ENCODE data around the gene SPECC1. TPM values are rescaled to one million over a fixed set of nuclear protein-coding genes. Genes with fewer than 3 reads are reported as not detected.

The SPECC1 gene
- polyA plus RNA-seq, 1 of the 3 experiments (the other 2 are of a cell fraction), result 11.2 TPM

DNA sequence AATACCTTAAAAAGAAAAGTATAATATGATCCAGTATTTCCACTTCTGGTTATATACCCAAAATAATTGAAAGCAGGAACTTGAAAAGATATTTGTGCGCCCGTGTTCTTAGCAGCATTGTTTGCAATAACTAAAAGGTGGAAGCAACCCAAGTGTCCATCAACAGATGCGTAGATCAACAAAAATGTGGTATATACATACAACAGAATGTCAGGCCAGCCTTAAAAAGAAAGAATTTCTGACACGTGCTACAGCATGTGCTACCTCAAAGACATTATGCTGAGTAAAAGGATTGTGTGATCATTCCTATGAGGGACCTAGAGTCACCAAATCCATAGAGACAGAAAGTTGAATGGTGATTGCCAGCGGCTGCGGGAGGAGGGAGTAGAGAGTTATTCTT is 133.1 kb downstream of the SPECC1 start:
- POLR2A ChIA-PET, result no interaction called here
- TF ChIP-seq SMC3 (IDR thresholded peaks at IDR 0.05; ENCODE audit: low read depth, low read length), result no peak
- no peak for TF ChIP-seq FOSL2 (IDR thresholded peaks at IDR 0.05; ENCODE audit: borderline replicate concordance, low read depth)
- no peak for TF ChIP-seq TEAD4 (IDR thresholded peaks at IDR 0.05; ENCODE audit: borderline replicate concordance, insufficient read depth)
- no peak for TF ChIP-seq FOXJ3 (CRISPR knock-in tag; IDR thresholded peaks at IDR 0.05)
- TF ChIP-seq MXI1 (IDR thresholded peaks at IDR 0.05; ENCODE audit: low read depth, low read length), result no peak
- TF ChIP-seq, protein P1, sequence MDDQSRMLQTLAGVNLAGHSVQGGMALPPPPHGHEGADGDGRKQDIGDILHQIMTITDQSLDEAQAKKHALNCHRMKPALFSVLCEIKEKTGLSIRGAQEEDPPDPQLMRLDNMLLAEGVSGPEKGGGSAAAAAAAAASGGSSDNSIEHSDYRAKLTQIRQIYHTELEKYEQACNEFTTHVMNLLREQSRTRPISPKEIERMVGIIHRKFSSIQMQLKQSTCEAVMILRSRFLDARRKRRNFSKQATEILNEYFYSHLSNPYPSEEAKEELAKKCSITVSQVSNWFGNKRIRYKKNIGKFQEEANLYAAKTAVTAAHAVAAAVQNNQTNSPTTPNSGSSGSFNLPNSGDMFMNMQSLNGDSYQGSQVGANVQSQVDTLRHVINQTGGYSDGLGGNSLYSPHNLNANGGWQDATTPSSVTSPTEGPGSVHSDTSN (IDR thresholded peaks at IDR 0.05), result no peak
- TF ChIP-seq, protein P2, sequence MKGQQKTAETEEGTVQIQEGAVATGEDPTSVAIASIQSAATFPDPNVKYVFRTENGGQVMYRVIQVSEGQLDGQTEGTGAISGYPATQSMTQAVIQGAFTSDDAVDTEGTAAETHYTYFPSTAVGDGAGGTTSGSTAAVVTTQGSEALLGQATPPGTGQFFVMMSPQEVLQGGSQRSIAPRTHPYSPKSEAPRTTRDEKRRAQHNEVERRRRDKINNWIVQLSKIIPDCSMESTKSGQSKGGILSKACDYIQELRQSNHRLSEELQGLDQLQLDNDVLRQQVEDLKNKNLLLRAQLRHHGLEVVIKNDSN (IDR thresholded peaks at IDR 0.05; ENCODE audit: borderline replicate concordance, low read depth), result no peak
- no peak for TF ChIP-seq EP300 (IDR thresholded peaks at IDR 0.05; ENCODE audit: borderline replicate concordance in 1 of 2, low read depth in 1 of 2, low read length in 1 of 2)
- TF ChIP-seq ELF1 (IDR thresholded peaks at IDR 0.05), result no peak
- TF ChIP-seq GATA2 (CRISPR knock-in tag; IDR thresholded peaks at IDR 0.05), result no peak
- no peak for TF ChIP-seq TCF12 (IDR thresholded peaks at IDR 0.05)
- TF ChIP-seq SIN3A (IDR thresholded peaks at IDR 0.05; ENCODE audit: borderline replicate concordance, low read depth, low read length), result no peak
- no peak for TF ChIP-seq RAD21 (IDR thresholded peaks at IDR 0.05; ENCODE audit: low read length)
- TF ChIP-seq FOXM1 (IDR thresholded peaks at IDR 0.05; ENCODE audit: low read depth), result no peak
- TF ChIP-seq, protein P3, sequence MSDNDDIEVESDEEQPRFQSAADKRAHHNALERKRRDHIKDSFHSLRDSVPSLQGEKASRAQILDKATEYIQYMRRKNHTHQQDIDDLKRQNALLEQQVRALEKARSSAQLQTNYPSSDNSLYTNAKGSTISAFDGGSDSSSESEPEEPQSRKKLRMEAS (IDR thresholded peaks at IDR 0.05; ENCODE audit: low read depth), result no peak
- TF ChIP-seq, protein P4, sequence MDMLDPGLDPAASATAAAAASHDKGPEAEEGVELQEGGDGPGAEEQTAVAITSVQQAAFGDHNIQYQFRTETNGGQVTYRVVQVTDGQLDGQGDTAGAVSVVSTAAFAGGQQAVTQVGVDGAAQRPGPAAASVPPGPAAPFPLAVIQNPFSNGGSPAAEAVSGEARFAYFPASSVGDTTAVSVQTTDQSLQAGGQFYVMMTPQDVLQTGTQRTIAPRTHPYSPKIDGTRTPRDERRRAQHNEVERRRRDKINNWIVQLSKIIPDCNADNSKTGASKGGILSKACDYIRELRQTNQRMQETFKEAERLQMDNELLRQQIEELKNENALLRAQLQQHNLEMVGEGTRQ (IDR thresholded peaks at IDR 0.05; ENCODE audit: borderline replicate concordance, low read depth, low read length), result no peak
- H3K4me1 ChIP-seq (ENCODE audit: control insufficient read depth in 1 of 2, insufficient read depth in 2 of 2, low read depth in 1 of 2, low read length in 1 of 2), result no peaks in the 10 kb centered on the region; a peak in 1 of 4 replicates
- no peak overlapping the region for H2AFZ ChIP-seq (ENCODE audit: low read depth)
- no peak overlapping the region for H3K27ac ChIP-seq (ENCODE audit: low read depth in 2 of 2, low read length in 1 of 2)
- no peak overlapping the region for H3K4me2 ChIP-seq
- H3K4me3 ChIP-seq (ENCODE audit: low read depth in 2 of 2, low read length in 1 of 2), result no peak overlapping the region
- 94% methylated on average over 6 of the region's 6 CpGs for WGBS (ENCODE audit: low lambda C conversion rate)
- H3K9me3 ChIP-seq, result no peaks in the 10 kb centered on the region
- no peak overlapping the region for H3K9ac ChIP-seq
- H3K9me2 ChIP-seq, result no peaks in the 10 kb centered on the region
- H3K27me3 ChIP-seq (ENCODE audit: insufficient read depth), result no peaks in the 10 kb centered on the region
- H3K36me3 ChIP-seq (replicated peaks in 1 of 2; ENCODE audit: control insufficient read depth in 1 of 2, insufficient read depth in 2 of 2, low read length in 1 of 2), result no peaks in the 10 kb centered on the region
- no peaks in the 10 kb centered on the region for H3K79me2 ChIP-seq (ENCODE audit: insufficient read depth)
- CTCF ChIA-PET, result interaction anchor here (1.6 kb wide), 1 partner anchor 84 kb away, joined by 3 read pairs; no protein-coding TSS in a partner anchor
- DNase-seq, result no peak
- H4K20me1 ChIP-seq (ENCODE audit: insufficient read depth), result no peaks in the 10 kb centered on the region
- H3F3A ChIP-seq (replicated peaks; ENCODE audit: insufficient read depth), result no peaks in the 10 kb centered on the region

DNA sequence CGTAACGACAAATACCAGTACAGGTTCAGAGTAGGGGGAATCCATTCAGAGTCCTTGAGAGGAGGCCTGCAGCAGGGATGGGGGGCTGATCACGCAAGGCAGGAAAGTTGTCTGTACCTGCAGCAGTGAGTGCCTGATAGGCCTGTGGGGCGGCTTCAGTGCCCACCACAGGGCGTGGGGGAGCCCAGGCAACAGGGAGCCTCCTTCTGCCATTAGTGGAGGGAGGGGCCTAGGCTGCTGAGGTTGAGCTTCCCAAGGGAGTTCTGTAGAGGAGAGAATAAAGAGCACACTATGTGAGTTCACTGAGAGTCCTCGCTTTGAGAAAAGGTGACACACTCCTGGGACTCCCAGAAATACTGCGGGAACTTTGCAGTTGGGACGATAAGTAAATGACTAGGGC is 134.6 kb downstream of the SPECC1 start:
- Histone ChIP-seq H3K27ac (ENCODE audit: low read depth in 2 of 2, low read length in 1 of 2) (no peak overlapping the region), H3F3A (replicated peaks; ENCODE audit: insufficient read depth) (no peaks in the 10 kb centered on the region), H3K79me2 (ENCODE audit: insufficient read depth) (no peaks in the 10 kb centered on the region), H3K9me3 (no peaks in the 10 kb centered on the region), H3K4me3 (ENCODE audit: low read depth in 2 of 2, low read length in 1 of 2) (no peak overlapping the region), H2AFZ (ENCODE audit: low read depth) (no peak overlapping the region), H3K4me1 (ENCODE audit: control insufficient read depth in 1 of 2, insufficient read depth in 2 of 2, low read depth in 1 of 2, low read length in 1 of 2) (no peaks in the 10 kb centered on the region; a peak in 1 of 4 replicates), H3K27me3 (ENCODE audit: insufficient read depth) (no peaks in the 10 kb centered on the region), H3K9ac (no peak overlapping the region), H4K20me1 (ENCODE audit: insufficient read depth) (no peaks in the 10 kb centered on the region), H3K36me3 (replicated peaks in 1 of 2; ENCODE audit: control insufficient read depth in 1 of 2, insufficient read depth in 2 of 2, low read length in 1 of 2) (no peaks in the 10 kb centered on the region), H3K4me2 (no peak overlapping the region), H3K9me2 (no peaks in the 10 kb centered on the region)
- no peak for DNase-seq
- ChIA-PET CTCF (interaction anchor here (2.1 kb wide), 1 partner anchor 22 kb away, joined by 9 read pairs; no protein-coding TSS in a partner anchor), POLR2A (no interaction called here)
- WGBS (ENCODE audit: low lambda C conversion rate), result 96% methylated on average over 8 of the region's 8 CpGs
- no peak for TF ChIP-seq SIN3A (IDR thresholded peaks at IDR 0.05; ENCODE audit: borderline replicate concordance, low read depth, low read length)
- no peak for TF ChIP-seq FOXJ3 (CRISPR knock-in tag; IDR thresholded peaks at IDR 0.05)
- TF ChIP-seq RCOR1 (IDR thresholded peaks at IDR 0.05; ENCODE audit: low read length), result no peak
- no peak for TF ChIP-seq FOSL2 (IDR thresholded peaks at IDR 0.05; ENCODE audit: borderline replicate concordance, low read depth)
- no peak for TF ChIP-seq YY1 (IDR thresholded peaks at IDR 0.05; ENCODE audit: low read depth)
- no peak for TF ChIP-seq TEAD4 (IDR thresholded peaks at IDR 0.05; ENCODE audit: borderline replicate concordance, insufficient read depth)
- no peak for TF ChIP-seq MEF2A (IDR thresholded peaks at IDR 0.05; ENCODE audit: borderline replicate concordance, low read depth)
- TF ChIP-seq RAD21 (IDR thresholded peaks at IDR 0.05; ENCODE audit: low read length), result no peak
- no peak for TF ChIP-seq GATA2 (CRISPR knock-in tag; IDR thresholded peaks at IDR 0.05)
- TF ChIP-seq RFX5 (IDR thresholded peaks at IDR 0.05; ENCODE audit: low read length), result no peak
- TF ChIP-seq EP300 (IDR thresholded peaks at IDR 0.05; ENCODE audit: borderline replicate concordance in 1 of 2, low read depth in 1 of 2, low read length in 1 of 2), result no peak
- TF ChIP-seq, protein P5, sequence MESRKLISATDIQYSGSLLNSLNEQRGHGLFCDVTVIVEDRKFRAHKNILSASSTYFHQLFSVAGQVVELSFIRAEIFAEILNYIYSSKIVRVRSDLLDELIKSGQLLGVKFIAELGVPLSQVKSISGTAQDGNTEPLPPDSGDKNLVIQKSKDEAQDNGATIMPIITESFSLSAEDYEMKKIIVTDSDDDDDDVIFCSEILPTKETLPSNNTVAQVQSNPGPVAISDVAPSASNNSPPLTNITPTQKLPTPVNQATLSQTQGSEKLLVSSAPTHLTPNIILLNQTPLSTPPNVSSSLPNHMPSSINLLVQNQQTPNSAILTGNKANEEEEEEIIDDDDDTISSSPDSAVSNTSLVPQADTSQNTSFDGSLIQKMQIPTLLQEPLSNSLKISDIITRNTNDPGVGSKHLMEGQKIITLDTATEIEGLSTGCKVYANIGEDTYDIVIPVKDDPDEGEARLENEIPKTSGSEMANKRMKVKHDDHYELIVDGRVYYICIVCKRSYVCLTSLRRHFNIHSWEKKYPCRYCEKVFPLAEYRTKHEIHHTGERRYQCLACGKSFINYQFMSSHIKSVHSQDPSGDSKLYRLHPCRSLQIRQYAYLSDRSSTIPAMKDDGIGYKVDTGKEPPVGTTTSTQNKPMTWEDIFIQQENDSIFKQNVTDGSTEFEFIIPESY (IDR thresholded peaks at IDR 0.05; ENCODE audit: borderline replicate concordance, low read depth), result no peak
- no peak for TF ChIP-seq RXRA (IDR thresholded peaks at IDR 0.05; ENCODE audit: borderline replicate concordance, low read depth)
- TF ChIP-seq, protein P1 (IDR thresholded peaks at IDR 0.05), result no peak
